Measurements from ENCODE around the gene CALCB. TPM values are rescaled to one million over a fixed set of nuclear protein-coding genes. Genes with fewer than 3 reads are reported as not detected.
"Not testable (repeated sequence)": the region's sequence is repeated elsewhere in the genome, so short reads cannot be mapped to it uniquely, and the experiment has no call there.

Gene CALCB
- total RNA-seq, 1 donor from 2014 or later: not detected

GRCh38 chr11:15035283-15035682 lies 38.1 kb upstream of the CALCB start:
- H3K27ac Mint-ChIP-seq: no peak overlapping the region
- peaks cover 4% of the 10 kb centered on the region for H3K9me3 Mint-ChIP-seq
- no peak overlapping the region for H3K4me3 Mint-ChIP-seq
- H3K27me3 Mint-ChIP-seq (ENCODE audit: low read depth): peaks cover 19% of the 10 kb centered on the region
- H3K36me3 Mint-ChIP-seq: no peaks in the 10 kb centered on the region
- DNase-seq (ENCODE audit: low spot score in 2 of 2, unreplicated experiment in 2 of 2): no peak
- no peak for TF ChIP-seq CTCF (IDR thresholded peaks at IDR 0.05; ENCODE audit: unreplicated experiment)
- H3K4me1 Mint-ChIP-seq: no peaks in the 10 kb centered on the region

- no peak for DNase-seq (ENCODE audit: low spot score in 2 of 2, unreplicated experiment in 2 of 2)
- Mint-ChIP-seq H3K27ac (no peak overlapping the region), H3K4me3 (no peak overlapping the region), H3K9me3 (no peaks in the 10 kb centered on the region), H3K36me3 (no peaks in the 10 kb centered on the region), H3K4me1 (peaks cover 14% of the 10 kb centered on the region), H3K27me3 (ENCODE audit: low read depth) (peaks cover 6% of the 10 kb centered on the region)
- TF ChIP-seq CTCF (IDR thresholded peaks at IDR 0.05; ENCODE audit: unreplicated experiment): no peak
These were observed 34.4 kb upstream of the CALCB start for GRCh38 chr11:15038963-15039362.

GRCh38 chr11:15045209-15045608 lies 28.2 kb upstream of the CALCB start:
- no peak overlapping the region for H3K27ac Mint-ChIP-seq

GRCh38 chr11:15045891-15046290 lies 27.5 kb upstream of the CALCB start:
- H3K36me3 Mint-ChIP-seq: no peaks in the 10 kb centered on the region
- H3K27me3 Mint-ChIP-seq (ENCODE audit: low read depth): no peaks in the 10 kb centered on the region
- no peak for DNase-seq (ENCODE audit: low spot score in 2 of 2, unreplicated experiment in 2 of 2)
- H3K27ac Mint-ChIP-seq: no peak overlapping the region
- H3K9me3 Mint-ChIP-seq: peaks cover 3% of the 10 kb centered on the region
- H3K4me1 Mint-ChIP-seq: peaks cover 27% of the 10 kb centered on the region
- TF ChIP-seq CTCF (IDR thresholded peaks at IDR 0.05; ENCODE audit: unreplicated experiment): no peak
- no peak overlapping the region for H3K4me3 Mint-ChIP-seq

More at GRCh38 chr11:15045209-15045608, 28.2 kb upstream of the CALCB start:
- no peak overlapping the region for H3K4me3 Mint-ChIP-seq
- no peaks in the 10 kb centered on the region for H3K27me3 Mint-ChIP-seq (ENCODE audit: low read depth)
- H3K9me3 Mint-ChIP-seq: peaks cover 3% of the 10 kb centered on the region
- peaks cover 27% of the 10 kb centered on the region for H3K4me1 Mint-ChIP-seq
- DNase-seq (ENCODE audit: low spot score in 2 of 2, unreplicated experiment in 2 of 2): no peak
- no peaks in the 10 kb centered on the region for H3K36me3 Mint-ChIP-seq
- TF ChIP-seq CTCF (IDR thresholded peaks at IDR 0.05; ENCODE audit: unreplicated experiment): no peak

GRCh38 chr11:15046673-15047072 lies 26.7 kb upstream of the CALCB start:
- not testable (repeated sequence) for H3K27me3 Mint-ChIP-seq (ENCODE audit: low read depth); H3K36me3 Mint-ChIP-seq; H3K9me3 Mint-ChIP-seq; H3K4me3 Mint-ChIP-seq; DNase-seq (ENCODE audit: low spot score in 2 of 2, unreplicated experiment in 2 of 2); H3K27ac Mint-ChIP-seq
- peaks cover 23% of the 10 kb centered on the region for H3K4me1 Mint-ChIP-seq

GRCh38 chr11:15048616-15049015 lies 24.8 kb upstream of the CALCB start:
- peaks cover 14% of the 10 kb centered on the region for H3K4me1 Mint-ChIP-seq
- H3K27me3 Mint-ChIP-seq (ENCODE audit: low read depth): no peaks in the 10 kb centered on the region
- H3K9me3 Mint-ChIP-seq: peaks cover 3% of the 10 kb centered on the region
- H3K36me3 Mint-ChIP-seq: no peaks in the 10 kb centered on the region
- no peak for TF ChIP-seq CTCF (IDR thresholded peaks at IDR 0.05; ENCODE audit: unreplicated experiment)
- H3K4me3 Mint-ChIP-seq: no peak overlapping the region
- no peak for DNase-seq (ENCODE audit: low spot score in 2 of 2, unreplicated experiment in 2 of 2)
- no peak overlapping the region for H3K27ac Mint-ChIP-seq

Data from mesothelial cell of epicardium (in vitro differentiated cells).